Inflammatory macrophage treated with lipopolysaccharide for 4 hours (primary cell): ENCODE measurements around the gene TCEANC.
"Not testable (repeated sequence)": the region's sequence is repeated elsewhere in the genome, so short reads cannot be mapped to it uniquely, and the experiment has no call there.

Experiments
- DNase-seq: peaks from one replicate; pipeline ENCODE4 v3.0.0-alpha.2; 2020

The TCEANC gene, protein sequence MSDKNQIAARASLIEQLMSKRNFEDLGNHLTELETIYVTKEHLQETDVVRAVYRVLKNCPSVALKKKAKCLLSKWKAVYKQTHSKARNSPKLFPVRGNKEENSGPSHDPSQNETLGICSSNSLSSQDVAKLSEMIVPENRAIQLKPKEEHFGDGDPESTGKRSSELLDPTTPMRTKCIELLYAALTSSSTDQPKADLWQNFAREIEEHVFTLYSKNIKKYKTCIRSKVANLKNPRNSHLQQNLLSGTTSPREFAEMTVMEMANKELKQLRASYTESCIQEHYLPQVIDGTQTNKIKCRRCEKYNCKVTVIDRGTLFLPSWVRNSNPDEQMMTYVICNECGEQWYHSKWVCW

DNA sequence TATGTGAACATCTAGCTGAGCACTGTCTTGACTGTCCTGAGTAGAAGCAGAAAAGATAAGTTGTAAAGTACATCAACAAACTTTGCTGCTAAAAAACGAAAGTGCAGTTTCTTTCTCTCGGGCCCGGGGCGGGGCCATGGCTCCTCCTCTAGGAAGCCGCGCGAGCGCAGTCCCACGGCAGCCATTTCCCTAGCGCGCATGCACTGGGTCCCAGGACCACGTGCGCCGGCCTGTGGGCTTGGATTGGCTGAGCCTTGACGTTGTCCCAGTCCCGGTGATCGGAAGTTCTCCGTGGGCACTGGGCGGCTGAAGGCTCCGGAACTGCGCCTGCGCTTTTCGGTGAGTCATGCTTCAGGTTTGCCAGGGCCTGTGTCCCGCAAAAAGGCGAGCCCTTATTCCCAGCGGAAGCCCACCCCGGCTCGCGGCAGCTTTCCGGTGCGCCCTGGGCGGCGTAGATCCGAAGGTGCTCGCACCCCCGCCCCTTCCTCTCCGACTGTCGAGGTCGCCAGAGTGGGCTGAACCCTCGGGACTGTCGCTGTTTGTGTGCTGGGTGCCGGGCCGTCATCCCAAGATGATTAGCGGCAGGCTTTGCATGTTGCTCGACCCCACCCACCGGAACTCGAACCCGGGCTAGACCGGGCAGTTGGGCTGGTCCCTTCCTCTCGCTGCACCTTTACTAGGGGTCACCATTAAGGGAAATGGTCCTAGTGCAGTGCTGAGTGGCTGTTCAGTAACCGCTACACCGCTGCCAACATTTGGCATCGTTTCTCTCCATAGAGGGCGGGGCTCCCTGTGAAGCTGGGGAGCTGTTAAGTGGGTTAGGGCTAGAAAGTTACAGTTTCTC is at the start of gene TCEANC:
Gene TCEANC, plus strand, starts transcription at position 292 of the 844 bp plus-strand sequence. CDS start 9,368 bp downstream, outside the sequence.
- DNase-seq = peak; percentile 95

DNA sequence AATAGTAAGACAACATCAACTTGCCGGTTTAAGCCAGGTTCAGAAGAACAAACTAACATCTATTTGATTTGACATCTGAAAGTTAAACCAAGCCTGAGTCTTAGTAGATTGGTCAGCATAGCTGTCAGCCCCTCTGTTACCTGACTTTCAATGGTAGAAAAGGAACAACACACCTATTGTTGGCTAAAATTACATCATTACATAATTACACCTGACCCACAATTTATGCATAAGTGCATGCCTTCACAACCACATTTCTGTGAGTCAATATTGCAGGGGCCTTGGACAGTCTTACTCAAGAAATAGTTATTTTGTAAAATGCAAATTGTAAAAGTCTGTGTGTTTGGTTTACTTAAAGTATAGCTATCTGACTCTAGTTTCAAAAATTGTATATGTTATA is 47.3 kb upstream of the TCEANC start:
- DNase-seq = no peak

DNA sequence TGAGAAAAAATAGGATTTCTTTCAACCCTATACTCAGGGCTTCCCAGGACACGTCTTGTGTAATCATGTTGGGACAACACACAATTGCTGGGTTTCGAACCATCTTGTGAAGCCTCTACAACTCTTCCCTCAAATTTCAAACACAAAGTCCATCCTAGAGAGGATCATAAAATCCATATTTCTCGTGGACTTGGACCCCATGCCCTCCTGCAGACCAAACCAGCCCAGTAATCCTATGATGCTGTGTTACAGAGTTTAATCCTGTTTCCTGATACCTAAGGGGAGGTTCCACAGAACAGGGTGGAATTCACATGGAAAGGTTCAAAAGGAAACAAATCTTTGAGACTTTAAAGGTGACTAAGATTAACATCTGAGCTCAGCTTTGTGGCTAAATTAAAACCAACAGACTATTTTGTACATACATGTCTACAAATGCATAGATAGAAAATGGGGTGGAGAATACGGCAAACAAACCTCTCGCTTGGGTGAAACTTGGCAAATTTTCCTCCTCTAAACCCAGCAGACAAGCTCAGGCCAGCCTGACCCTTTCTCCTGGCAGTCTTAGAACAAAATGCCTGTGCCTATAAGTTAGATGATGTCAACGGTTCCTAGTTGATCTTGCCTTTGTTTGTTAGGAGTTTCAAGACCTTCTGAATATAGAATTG is 45.5 kb upstream of the TCEANC start:
- no peak for DNase-seq

DNA sequence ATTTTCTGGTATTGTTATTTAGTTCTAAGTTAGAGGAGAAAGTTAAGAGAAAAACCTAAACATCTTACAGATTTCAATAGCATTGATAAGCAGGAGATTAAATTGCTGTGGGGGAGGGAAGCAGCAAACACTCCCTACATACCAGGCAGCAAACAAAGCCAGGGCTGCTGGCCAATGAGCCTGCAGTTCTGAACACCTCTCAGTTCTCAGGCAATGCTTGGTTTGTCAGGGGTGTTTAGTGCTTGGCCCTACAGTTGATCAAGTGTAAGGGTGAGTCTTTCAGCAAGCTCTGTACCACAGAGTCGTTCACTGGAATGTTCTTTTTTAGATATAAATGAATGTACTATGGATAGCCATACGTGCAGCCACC is 45.0 kb upstream of the TCEANC start:
- DNase-seq = no peak

DNA sequence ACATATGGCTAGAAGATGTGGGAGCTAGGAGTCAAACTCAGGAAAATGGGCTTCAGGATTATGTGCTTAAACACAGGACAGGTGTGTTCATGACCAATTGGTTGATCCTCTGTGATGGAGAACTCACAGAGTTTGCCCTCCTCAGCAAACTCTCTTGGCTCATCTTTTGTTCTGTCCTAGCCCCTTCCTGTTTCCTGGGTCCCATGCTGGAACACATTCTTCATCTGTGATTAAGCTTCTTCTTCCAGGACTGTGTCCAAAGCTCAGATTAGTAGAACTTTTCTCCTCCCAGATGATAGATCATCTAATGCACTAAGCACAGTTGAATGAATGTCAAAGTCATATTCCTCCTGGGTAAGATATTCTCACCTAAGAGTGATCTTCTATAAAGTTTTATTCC is 38.8 kb upstream of the TCEANC start:
- DNase-seq = no peak

DNA sequence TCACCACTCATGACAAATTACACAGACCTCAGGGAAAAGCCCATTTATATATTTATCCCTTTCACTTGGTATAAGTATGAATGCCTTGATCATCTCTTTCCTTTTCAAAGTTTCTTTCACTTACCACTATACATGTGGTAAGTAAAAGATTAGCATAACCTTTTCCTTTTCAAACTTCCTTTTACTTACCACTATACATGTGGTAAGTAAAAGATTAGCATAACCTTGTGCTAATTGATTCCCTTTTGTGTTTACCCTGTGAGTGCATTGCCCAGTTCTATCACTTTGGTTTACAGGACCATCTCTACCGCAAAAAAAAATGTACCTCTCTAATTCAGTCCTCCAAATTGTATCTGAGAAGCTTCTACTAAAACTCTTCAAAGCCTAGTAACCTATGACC is 32.7 kb upstream of the TCEANC start:
- DNase-seq = no peak

DNA sequence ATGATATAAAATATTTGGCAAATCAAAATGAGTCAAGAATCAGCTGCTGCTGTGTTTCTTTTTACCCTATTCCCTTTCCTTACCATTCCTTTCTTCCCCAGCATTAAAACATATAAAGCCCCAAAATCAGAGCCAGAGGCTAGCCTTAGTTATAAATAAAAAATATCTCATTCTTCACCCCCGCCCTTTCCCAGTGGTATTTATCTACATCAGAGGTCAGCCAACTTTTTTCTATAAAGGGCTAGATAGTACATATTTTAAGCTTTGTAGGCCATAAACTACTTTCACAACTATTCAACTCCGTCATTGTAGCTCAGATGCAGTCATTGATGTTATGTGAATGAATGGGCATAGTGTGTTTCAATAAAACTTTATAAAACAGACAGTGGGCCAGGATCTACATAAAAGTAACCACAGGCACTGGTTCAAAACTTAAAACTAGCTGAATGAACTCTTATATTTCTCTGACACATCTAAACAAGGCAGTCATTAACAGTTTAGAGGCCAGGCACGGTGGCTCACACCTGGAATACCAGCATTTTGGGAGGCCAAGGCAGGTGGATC is 30.5 kb upstream of the TCEANC start:
- no peak for DNase-seq

DNA sequence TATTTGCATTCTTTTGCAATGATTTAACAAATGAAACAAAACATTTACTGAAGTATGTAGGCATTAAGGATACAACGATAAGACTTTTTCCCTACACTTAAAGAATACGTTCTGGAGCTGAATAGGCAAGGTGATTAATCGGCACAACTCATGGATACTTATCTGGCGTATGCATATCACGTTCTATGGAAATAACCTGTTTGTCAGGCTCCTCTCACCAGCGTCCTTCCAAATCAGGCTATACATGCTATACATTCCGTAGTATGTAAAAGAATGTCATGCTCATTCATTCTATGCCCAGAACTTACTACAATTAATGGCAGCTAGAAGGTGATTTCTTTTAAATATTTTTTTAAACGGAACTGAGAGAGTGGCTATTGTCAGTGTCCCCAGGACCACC is 25.6 kb upstream of the TCEANC start:
- DNase-seq = no peak

DNA sequence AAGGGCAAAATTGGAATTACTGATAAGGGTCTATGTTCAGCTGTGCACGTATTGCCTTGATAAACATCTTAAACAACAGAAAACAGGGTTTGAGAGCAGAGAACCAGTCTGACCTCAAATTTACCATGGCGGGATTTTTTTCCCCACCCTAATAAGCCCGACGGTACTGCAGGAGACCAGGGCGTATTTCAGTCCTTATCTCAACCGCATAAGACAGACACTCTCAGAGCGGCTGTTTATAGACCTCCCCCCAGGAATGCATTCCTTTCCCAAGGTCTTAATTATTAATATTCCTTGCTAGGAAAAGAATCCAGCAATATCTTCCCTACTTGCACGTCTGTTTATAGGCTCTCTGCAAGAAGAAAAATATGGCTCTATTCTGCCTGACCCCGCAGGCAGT is 15.7 kb upstream of the TCEANC start:
- not testable (repeated sequence) for DNase-seq

DNA sequence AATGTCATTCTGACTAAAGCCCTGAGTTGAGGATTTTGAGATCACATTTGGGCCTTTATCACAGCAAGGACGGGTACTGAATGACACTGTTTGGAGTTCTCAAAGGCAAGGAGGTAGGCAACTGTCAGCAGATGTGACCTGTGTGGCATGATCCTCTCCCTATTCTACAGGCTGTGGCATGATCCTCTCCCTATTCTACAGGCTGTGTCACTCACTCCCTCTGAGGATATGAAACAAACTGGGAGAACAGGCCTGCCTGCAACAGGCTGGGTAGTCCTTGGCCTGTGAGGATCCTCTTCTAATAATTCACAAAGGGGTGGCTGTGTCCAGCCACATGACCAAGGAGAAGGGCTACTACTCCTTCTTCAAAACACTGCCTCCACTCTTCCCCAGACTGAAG is 14.9 kb upstream of the TCEANC start:
- no peak for DNase-seq

DNA sequence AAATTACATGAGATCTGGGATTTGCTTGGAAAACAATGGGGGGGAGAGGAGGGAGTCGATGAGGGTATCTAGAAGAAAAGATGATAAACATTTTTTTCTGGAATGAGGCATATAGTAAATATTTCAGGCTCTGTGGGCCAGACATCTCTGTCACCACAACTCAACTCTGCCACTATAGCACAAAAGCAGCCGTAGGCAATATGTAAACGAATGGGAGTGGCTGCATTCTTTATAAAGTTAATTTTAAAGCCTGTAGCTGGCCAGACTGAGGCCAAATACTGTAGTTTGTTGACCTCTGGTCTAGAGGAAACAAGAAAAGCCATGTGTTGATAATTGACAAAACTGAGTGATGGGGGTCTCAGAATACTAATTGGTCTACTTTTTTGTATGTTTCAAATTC is 14.1 kb upstream of the TCEANC start:
- DNase-seq = no peak

DNA sequence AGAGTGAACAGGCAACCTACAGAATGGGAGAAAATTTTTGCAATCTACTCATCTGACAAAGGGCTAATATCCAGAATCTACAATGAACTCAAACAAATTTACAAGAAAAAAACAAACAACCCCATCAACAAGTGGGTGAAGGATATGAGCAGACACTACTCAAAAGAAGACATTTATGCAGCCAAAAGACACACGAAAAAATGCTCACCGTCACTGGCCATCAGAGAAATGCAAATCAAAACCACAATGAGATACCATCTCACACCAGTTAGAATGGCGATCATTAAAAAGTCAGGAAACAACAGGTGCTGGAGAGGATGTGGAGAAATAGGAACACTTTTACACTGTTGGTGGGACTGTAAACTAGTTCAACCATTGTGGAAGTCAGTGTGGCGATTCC is 11.3 kb upstream of the TCEANC start:
- not testable (repeated sequence) for DNase-seq

DNA sequence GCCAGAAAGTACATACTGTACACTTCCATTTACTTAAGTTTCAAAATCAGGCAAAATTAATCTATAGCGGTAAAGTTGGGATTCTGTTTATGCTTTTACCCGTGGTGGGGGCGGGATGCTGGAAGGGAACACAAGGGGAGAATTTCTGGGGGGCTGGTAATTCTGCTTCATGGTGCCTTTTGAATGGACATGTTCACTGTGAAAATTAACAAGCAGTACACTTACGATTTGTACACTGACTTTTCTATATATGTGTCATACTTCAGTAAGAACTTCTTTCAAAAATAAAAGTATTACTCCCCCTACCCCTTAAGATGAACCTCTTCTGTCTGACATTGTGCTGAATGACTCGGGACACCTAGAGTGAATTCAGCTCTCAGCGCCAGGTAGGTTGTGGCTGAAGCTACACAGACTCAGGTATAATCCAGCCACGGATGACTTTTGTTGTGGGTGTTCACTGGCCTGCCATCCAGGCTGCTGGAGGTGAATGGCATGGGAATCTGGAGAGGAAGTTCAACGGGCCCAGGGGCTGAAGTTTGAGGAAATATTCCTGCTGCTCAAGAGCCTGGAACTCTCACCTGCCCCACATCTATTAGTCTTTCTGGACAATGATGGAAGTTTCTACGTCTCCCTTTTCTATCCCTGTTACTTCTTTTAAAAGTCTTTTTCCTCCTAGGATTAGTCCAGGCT is 7.3 kb upstream of the TCEANC start:
- DNase-seq = no peak

DNA sequence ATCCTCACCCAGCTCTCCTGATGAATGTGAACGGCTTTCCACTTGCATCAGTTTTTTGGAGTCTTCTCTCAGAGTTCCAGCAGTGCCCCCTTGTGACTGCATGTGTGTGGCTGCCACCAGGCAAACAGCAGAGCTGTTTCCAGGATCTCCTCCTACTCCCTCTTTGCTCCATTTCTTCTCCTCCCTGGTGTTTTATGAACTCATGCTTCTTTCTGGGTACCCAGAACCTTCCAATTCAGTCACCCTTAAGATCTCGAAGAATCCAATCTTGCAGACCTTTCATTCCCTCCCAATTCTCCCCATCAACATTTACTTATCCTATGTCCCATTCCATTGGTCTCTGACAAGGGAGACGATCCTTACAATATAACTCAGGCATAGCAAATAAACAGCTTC is 6.8 kb upstream of the TCEANC start:
- DNase-seq = peak; percentile 44

DNA sequence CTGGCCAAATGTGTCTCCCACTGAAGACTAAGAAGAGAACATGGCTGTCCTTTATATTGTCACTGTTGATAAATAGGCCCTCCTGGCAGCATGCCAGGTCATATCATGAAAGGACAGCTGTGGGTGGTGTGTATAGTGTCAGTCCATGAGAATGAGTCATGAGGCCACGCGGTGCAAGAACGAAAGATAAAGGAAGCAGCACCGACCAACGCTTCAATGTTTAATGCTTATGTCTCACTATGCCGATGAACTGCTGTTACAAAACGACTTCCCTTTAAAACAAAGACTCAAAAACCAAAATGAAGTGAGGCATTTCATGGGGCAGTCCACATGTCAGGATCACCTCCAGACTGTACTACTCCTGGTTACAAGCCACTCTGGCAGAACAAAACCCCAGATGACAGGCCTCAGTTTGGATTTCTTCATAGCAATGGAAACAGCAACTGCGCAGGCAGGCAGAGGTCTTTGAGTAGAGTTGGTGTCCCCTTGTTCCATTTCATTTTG is 5.2 kb upstream of the TCEANC start:
- peak; percentile 75 for DNase-seq

DNA sequence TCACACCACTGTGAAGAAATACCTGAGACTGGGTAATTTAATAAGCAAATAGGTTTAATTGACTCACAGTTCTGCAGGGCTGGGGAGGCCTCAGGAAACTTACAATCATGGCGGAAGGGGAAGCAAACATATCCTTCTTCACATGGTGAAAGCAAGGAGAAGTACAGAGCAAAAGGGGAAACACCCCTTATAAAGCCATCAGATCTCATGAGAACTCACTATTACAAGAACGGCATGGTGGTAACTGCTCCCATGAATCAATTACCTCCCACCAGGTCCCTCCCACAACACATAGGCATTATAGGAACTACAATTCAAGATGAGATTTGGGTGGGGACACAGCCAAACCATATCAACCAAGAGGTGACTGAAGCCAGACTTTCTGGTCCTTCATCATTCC is 4.6 kb upstream of the TCEANC start:
- peak; percentile 6 for DNase-seq

DNA sequence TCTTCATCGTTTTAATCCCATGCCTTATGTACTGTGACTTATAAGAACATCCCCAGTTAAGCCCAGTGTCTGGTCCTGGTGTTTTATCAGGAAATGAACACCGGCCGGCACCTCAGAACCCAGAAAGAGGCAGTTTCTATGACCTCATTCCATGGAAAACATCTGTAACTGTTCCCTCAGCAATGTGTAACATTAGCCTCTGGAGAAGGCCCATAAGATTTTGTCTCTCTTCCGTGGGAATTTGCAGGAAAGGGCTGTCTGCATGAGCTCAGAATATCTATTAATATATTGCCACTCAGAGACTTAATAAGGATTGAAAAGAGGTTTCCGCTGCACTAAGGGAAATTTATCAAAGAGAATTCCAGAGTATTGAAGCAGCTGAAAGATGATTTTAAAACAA is 3.1 kb upstream of the TCEANC start:
- no peak for DNase-seq

DNA sequence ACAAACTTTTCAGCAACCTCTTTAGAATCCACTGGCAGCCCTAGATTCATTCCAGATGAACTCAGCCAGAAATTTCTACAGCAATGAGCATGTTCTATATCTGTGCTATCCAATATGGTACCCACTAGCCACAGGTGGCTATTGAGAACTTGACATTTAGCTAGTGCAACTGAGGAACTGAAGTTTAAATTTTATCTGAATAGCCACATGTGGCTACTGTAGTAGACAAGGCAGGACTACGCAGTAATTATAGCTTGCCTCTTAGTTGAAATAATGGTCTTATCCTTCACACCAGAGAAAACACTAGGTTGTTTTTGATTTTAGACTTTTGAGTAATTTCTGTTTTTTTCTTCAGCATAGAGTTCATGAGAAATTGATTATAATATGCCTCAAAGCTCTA is 2.6 kb upstream of the TCEANC start:
- no peak for DNase-seq

DNA sequence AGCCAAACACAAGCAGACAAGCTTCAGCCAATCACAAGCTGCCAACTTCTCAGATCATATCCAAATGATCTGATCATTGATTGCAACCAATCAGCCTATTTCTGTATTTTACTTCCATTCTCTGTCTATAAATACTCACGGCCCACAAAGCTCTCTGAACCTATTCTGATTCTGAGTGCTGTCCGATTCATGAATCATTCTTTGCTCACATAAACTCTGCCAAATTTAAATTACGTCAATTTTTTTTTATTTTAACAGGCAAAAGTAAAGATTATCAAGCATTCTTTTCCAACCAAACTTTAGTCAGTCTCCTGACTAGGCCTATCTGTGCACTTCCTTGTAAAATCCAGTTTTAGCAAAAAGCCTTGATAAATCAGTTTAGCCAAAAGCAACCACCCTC is 1.8 kb upstream of the TCEANC start:
- no peak for DNase-seq

DNA sequence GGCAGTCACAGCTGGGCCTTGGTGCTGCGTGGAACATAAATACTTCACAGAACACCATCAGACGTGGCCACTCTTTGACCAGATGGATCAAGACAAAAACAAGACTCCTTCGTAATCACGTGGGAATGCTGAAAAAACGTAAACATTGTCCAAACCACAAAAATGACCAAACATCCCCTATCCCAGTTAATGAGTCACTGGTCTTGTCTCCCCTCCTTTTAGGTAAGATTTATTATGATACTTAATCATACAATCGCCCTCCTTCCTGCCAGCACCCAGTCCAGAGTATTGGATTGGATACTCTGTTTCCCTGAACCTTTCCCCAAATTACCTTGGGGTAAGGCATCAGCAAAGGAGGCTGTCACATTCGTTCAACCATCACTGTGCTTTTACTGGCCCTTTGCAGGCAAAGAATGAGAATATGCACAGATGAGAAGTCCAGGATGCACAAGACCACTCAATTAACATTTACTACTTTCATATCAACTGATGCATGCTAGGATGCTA is 601 bp upstream of the TCEANC start:
- peak; percentile 6 for DNase-seq

DNA sequence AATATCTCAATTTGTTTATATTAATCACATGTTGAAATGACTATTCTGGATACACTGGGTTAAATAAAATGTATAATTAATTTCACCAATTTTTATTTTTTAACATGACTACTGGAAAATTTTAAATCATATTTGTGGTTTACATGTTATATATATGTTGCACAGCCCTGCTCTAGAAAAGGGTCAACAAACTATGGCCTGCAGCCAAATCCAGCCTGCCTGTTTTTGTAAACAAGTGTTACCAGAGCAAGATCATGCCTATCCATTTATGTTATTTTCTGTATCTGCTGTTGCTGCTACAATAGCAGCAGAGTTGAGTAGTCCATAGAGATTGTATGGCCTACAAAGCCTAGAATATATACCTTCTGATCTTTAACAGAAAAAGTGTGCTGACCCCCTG is 1.2 kb downstream of the TCEANC start:
- no peak for DNase-seq

DNA sequence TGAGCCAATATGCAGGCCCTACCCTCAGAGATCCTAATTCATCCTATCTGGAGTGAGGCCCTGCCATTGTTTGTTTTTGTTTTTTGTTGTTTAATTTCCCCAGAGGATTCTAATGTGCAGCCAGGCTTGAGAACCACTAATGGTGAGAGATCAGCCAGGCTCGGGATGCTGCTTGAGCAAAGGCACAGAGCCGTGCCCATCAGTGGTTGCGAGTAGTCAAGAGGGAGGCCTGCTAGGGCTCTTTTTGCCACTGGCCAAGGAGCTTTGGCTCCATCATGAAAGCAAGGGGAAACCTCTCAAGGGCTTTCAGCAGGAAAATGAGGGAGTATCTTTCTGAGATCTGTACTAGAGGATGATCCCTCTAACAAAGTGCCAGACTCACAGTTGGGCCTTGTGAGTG is 2.7 kb downstream of the TCEANC start:
- no peak for DNase-seq
